Measurements from ENCODE around the gene SDC4. TPM values are rescaled to one million over a fixed set of nuclear protein-coding genes. Genes with fewer than 3 reads are reported as not detected.

SDC4 gene
- total and polyA plus RNA-seq, 9 of the 15 experiments (the other 6 are each of a cell fraction or from before 2014, with no cell fraction given) = 2.1 to 10.7 (median 6.3) TPM

DNA sequence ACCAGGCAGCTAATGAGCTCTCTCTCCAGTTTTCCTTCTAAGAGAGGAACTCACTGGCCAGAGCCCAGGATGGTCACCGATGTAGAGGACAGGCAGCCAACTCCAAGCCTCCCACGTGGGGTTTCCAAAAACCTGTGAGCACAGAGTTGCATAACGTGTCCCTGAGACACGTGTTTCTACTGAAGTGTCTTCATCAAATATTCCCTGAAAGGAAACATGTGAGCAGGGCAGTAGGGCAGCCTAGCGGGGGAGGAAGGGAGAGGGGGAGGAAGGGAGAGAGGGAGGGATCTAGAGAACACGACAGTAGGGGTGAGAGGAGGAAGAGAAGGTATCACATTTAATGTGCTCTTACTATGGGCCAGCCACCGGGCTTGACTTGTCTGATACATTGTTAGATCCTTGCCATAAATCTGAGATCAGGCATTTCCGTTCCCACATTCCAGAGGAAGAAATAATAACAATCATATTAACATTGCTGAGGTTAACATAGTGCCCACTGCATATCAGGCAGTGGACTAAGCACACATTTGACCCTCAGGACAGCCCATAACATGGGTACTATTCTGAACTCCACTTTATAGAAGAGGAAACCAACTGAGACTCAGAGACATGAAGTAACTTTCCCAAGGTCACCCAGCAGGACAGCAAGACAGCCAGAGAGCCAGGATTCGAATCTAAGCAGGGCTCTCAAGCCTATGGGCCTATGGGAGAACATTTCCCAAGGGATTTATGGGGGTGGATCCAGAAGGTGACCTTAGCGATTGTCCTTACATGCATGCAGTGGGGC lies 10.3 kb upstream of the SDC4 start (continued):
- TF ChIP-seq CHD4 (IDR thresholded peaks at IDR 0.05; ENCODE audit: insufficient read depth, insufficient replicate concordance, low read depth, low read length, poor library complexity, severe bottlenecking) (peak; percentile 28), EGR1 (conservative IDR thresholded peaks at IDR 0.05) (peak; percentile 75), FUS (optimal IDR thresholded peaks at IDR 0.05; ENCODE audit: low read depth, low read length) (no peak), DMBX1 (CRISPR knock-in tag; IDR thresholded peaks at IDR 0.05; ENCODE audit: borderline replicate concordance) (no peak)
- TF ChIP-seq, protein P1, sequence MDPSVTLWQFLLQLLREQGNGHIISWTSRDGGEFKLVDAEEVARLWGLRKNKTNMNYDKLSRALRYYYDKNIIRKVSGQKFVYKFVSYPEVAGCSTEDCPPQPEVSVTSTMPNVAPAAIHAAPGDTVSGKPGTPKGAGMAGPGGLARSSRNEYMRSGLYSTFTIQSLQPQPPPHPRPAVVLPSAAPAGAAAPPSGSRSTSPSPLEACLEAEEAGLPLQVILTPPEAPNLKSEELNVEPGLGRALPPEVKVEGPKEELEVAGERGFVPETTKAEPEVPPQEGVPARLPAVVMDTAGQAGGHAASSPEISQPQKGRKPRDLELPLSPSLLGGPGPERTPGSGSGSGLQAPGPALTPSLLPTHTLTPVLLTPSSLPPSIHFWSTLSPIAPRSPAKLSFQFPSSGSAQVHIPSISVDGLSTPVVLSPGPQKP (CRISPR knock-in tag; IDR thresholded peaks at IDR 0.05) = no peak
- TF ChIP-seq, protein P2, sequence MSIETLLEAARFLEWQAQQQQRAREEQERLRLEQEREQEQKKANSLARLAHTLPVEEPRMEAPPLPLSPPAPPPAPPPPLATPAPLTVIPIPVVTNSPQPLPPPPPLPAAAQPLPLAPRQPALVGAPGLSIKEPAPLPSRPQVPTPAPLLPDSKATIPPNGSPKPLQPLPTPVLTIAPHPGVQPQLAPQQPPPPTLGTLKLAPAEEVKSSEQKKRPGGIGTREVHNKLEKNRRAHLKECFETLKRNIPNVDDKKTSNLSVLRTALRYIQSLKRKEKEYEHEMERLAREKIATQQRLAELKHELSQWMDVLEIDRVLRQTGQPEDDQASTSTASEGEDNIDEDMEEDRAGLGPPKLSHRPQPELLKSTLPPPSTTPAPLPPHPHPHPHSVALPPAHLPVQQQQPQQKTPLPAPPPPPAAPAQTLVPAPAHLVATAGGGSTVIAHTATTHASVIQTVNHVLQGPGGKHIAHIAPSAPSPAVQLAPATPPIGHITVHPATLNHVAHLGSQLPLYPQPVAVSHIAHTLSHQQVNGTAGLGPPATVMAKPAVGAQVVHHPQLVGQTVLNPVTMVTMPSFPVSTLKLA (conservative IDR thresholded peaks at IDR 0.05) = peak; percentile 81 to 85
- TF ChIP-seq, protein P3, sequence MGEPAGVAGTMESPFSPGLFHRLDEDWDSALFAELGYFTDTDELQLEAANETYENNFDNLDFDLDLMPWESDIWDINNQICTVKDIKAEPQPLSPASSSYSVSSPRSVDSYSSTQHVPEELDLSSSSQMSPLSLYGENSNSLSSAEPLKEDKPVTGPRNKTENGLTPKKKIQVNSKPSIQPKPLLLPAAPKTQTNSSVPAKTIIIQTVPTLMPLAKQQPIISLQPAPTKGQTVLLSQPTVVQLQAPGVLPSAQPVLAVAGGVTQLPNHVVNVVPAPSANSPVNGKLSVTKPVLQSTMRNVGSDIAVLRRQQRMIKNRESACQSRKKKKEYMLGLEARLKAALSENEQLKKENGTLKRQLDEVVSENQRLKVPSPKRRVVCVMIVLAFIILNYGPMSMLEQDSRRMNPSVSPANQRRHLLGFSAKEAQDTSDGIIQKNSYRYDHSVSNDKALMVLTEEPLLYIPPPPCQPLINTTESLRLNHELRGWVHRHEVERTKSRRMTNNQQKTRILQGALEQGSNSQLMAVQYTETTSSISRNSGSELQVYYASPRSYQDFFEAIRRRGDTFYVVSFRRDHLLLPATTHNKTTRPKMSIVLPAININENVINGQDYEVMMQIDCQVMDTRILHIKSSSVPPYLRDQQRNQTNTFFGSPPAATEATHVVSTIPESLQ (CRISPR knock-in tag; IDR thresholded peaks at IDR 0.05) = no peak
- TF ChIP-seq, protein P4, sequence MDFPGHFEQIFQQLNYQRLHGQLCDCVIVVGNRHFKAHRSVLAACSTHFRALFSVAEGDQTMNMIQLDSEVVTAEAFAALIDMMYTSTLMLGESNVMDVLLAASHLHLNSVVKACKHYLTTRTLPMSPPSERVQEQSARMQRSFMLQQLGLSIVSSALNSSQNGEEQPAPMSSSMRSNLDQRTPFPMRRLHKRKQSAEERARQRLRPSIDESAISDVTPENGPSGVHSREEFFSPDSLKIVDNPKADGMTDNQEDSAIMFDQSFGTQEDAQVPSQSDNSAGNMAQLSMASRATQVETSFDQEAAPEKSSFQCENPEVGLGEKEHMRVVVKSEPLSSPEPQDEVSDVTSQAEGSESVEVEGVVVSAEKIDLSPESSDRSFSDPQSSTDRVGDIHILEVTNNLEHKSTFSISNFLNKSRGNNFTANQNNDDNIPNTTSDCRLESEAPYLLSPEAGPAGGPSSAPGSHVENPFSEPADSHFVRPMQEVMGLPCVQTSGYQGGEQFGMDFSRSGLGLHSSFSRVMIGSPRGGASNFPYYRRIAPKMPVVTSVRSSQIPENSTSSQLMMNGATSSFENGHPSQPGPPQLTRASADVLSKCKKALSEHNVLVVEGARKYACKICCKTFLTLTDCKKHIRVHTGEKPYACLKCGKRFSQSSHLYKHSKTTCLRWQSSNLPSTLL (IDR thresholded peaks at IDR 0.05) = no peak
- TF ChIP-seq, protein P5, sequence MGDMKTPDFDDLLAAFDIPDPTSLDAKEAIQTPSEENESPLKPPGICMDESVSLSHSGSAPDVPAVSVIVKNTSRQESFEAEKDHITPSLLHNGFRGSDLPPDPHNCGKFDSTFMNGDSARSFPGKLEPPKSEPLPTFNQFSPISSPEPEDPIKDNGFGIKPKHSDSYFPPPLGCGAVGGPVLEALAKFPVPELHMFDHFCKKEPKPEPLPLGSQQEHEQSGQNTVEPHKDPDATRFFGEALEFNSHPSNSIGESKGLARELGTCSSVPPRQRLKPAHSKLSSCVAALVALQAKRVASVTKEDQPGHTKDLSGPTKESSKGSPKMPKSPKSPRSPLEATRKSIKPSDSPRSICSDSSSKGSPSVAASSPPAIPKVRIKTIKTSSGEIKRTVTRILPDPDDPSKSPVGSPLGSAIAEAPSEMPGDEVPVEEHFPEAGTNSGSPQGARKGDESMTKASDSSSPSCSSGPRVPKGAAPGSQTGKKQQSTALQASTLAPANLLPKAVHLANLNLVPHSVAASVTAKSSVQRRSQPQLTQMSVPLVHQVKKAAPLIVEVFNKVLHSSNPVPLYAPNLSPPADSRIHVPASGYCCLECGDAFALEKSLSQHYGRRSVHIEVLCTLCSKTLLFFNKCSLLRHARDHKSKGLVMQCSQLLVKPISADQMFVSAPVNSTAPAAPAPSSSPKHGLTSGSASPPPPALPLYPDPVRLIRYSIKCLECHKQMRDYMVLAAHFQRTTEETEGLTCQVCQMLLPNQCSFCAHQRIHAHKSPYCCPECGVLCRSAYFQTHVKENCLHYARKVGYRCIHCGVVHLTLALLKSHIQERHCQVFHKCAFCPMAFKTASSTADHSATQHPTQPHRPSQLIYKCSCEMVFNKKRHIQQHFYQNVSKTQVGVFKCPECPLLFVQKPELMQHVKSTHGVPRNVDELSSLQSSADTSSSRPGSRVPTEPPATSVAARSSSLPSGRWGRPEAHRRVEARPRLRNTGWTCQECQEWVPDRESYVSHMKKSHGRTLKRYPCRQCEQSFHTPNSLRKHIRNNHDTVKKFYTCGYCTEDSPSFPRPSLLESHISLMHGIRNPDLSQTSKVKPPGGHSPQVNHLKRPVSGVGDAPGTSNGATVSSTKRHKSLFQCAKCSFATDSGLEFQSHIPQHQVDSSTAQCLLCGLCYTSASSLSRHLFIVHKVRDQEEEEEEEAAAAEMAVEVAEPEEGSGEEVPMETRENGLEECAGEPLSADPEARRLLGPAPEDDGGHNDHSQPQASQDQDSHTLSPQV (IDR thresholded peaks at IDR 0.05) = peak; percentile 56; the same call in 1 of the 2 replicates
- TF ChIP-seq, protein P6, sequence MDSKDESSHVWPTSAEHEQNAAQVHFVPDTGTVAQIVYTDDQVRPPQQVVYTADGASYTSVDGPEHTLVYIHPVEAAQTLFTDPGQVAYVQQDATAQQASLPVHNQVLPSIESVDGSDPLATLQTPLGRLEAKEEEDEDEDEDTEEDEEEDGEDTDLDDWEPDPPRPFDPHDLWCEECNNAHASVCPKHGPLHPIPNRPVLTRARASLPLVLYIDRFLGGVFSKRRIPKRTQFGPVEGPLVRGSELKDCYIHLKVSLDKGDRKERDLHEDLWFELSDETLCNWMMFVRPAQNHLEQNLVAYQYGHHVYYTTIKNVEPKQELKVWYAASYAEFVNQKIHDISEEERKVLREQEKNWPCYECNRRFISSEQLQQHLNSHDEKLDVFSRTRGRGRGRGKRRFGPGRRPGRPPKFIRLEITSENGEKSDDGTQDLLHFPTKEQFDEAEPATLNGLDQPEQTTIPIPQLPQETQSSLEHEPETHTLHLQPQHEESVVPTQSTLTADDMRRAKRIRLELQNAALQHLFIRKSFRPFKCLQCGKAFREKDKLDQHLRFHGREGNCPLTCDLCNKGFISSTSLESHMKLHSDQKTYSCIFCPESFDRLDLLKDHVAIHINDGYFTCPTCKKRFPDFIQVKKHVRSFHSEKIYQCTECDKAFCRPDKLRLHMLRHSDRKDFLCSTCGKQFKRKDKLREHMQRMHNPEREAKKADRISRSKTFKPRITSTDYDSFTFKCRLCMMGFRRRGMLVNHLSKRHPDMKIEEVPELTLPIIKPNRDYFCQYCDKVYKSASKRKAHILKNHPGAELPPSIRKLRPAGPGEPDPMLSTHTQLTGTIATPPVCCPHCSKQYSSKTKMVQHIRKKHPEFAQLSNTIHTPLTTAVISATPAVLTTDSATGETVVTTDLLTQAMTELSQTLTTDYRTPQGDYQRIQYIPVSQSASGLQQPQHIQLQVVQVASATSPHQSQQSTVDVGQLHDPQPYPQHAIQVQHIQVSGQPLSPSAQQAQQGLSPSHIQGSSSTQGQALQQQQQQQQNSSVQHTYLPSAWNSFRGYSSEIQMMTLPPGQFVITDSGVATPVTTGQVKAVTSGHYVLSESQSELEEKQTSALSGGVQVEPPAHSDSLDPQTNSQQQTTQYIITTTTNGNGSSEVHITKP (IDR thresholded peaks at IDR 0.05; ENCODE audit: partially characterized antibody) = no peak

All from K562 (cell line).